K562 (cell line): ENCODE results near the gene RNF40. TPM values are rescaled to one million over a fixed set of nuclear protein-coding genes. Genes with fewer than 3 reads are reported as not detected.

ENCODE experiments used
- ATAC-seq: fragments of 200-7000 bp; cut with Tn5 transposase; 3 replicates; pipeline ENCODE4 v1.9.1; 2020; ENCODE audit warnings: moderate library complexity
- BruUV-seq: library from RNA; stranded (reverse); fragments of 400-500 nt; replicated peaks from 2 replicates; lab custom pipeline; 2021; lab: Mats Ljungman, UMichigan
- CTCF ChIA-PET: fragments of 300-600 bp; formaldehyde crosslinking; extraction: SDS; loops from one replicate; lab custom pipeline; 2021; ENCODE audit warnings: low intra/inter-chr PET ratio; lab: Yijun Ruan, JAX
- POLR2A ChIA-PET: fragments of 300-600, 350-650 bp; sonication (Branson Sonifier 250); formaldehyde crosslinking; extraction: SDS; loops from one replicate; lab custom pipeline; 2021; ENCODE audit warnings: antibody characterized with exemption, inconsistent platforms; lab: Yijun Ruan, JAX
- DNase-seq, 4 experiments: peaks; one replicate each; pipeline versions ENCODE4 v3.0.0 to v3.0.0-alpha.2; 2011 to 2018; ENCODE audit warnings: low spot score in 3 of 4, mixed read lengths in 3 of 4; ENCODE audit errors: extremely low read depth in 1 of 4
- FAIRE-seq: peaks from 2 replicates; lab custom pipeline; 2011; peaks lifted over from hg19 to GRCh38; lab: Jason Lieb, UNC
- H2AFZ ChIP-seq: 2 replicates; pipeline ENCODE4 v1.6.0; 2011; ENCODE audit warnings: low read depth, low read length, control low read depth, inconsistent platforms
- H3K27ac ChIP-seq: fragments of 200-600 bp; 3 replicates; pipeline ENCODE4 v1.8.0; 2011; ENCODE audit warnings: low read depth, mild to moderate bottlenecking, control low read depth, inconsistent platforms, low read length, moderate library complexity, mixed read lengths; ENCODE audit errors: extremely low read depth
- H3K27me3 ChIP-seq, 2 experiments: fragments of 300-600 bp in 1 of 2; 2 replicates in 1 of 2; 3 replicates in 1 of 2; pipeline versions ENCODE4 v1.6.0 to v1.8.0; 2011; ENCODE audit warnings: inconsistent platforms in 2 of 2, low read length in 2 of 2, mild to moderate bottlenecking in 1 of 2, mixed read lengths in 1 of 2, moderate library complexity in 1 of 2; ENCODE audit not compliant: control insufficient read depth in 2 of 2, insufficient read depth in 2 of 2
- H3K36me3 ChIP-seq: fragments of 300-600 bp; 3 replicates; pipeline ENCODE4 v1.8.0; 2011; ENCODE audit warnings: mild to moderate bottlenecking, low read length, inconsistent platforms; ENCODE audit not compliant: control insufficient read depth, insufficient read depth
- H3K4me1 ChIP-seq, 2 experiments: fragments of 200-600 bp in 1 of 2; replicated peaks in 1 of 2; 2 replicates in 1 of 2; 3 replicates in 1 of 2; pipeline versions ENCODE4 v1.5.1 to v1.8.0; 2011; ENCODE audit warnings: inconsistent platforms in 2 of 2, low read length in 2 of 2, mild to moderate bottlenecking in 1 of 2, mixed read lengths in 1 of 2, moderate library complexity in 1 of 2; ENCODE audit not compliant: control insufficient read depth in 2 of 2, insufficient read depth in 2 of 2
- H3K4me2 ChIP-seq: 2 replicates; pipeline ENCODE4 v1.6.1; 2011; ENCODE audit warnings: low read length, control low read depth, inconsistent platforms, mixed read lengths; ENCODE audit not compliant: insufficient read depth
- H3K4me3 ChIP-seq: fragments of 200-600 bp; sonication (generic), shearing (Covaris generic); 2 replicates; pipeline ENCODE4 v1.5.1; 2016; ENCODE audit warnings: control low read depth, inconsistent platforms
- H3K79me2 ChIP-seq: fragments of 200-600 bp; 3 replicates; pipeline ENCODE4 v1.8.0; 2011; ENCODE audit warnings: low read length, inconsistent platforms; ENCODE audit not compliant: control insufficient read depth, insufficient read depth
- H3K9ac ChIP-seq, 2 experiments: 2 replicates each; pipeline versions ENCODE4 v1.6.0 to v1.6.1; 2011; ENCODE audit warnings: low read depth in 2 of 2, low read length in 2 of 2, control low read depth in 1 of 2, inconsistent platforms in 1 of 2, mild to moderate bottlenecking in 1 of 2, mixed read lengths in 1 of 2; ENCODE audit not compliant: insufficient read depth in 1 of 2
- H3K9me1 ChIP-seq: one replicate; pipeline ENCODE4 v1.6.0; 2011; ENCODE audit warnings: inconsistent platforms, mild to moderate bottlenecking, low read length, moderate library complexity; ENCODE audit not compliant: control insufficient read depth, insufficient read depth
- H3K9me3 ChIP-seq: replicated peaks from 2 replicates; pipeline ENCODE4 v1.5.1; 2011; ENCODE audit warnings: low read depth, low read length, inconsistent platforms; ENCODE audit not compliant: control insufficient read depth, insufficient read depth
- H4K20me1 ChIP-seq: replicated peaks from 2 replicates; pipeline ENCODE4 v1.6.1; 2011; ENCODE audit warnings: low read length, inconsistent platforms, mixed read lengths; ENCODE audit not compliant: control insufficient read depth, insufficient read depth
- POLR2G ChIP-seq: fragments of 200-400 bp; formaldehyde crosslinking; IDR thresholded peaks from 2 replicates; pipeline ENCODE4 v1.6.1; 2017; ENCODE audit warnings: low read depth, mild to moderate bottlenecking, antibody characterized with exemption, low read length, moderate library complexity
- WGBS: fragments of 100-300 bp; shearing (Covaris generic); methylation state at CpG from one replicate; pipeline ENCODE4 v1.1.6; 2016; ENCODE audit warnings: low coverage, mixed read lengths; ENCODE audit not compliant: insufficient coverage; ENCODE audit errors: missing lambda C conversion rate; 5-methylcytosine and 5-hydroxymethylcytosine counted together
- in situ Hi-C: fragments of 300-500 bp; cut with MboI; formaldehyde crosslinking; loops from 4 replicates; pipeline ENCODE4 v1.15.0; 2018; ENCODE audit warnings: inconsistent platforms, mixed read lengths
- intact Hi-C: fragments of 100-400 bp; cut with micrococcal nuclease; formaldehyde crosslinking; loops from 2 replicates; pipeline ENCODE4 v1.14.2; 2022
- polyA plus RNA-seq, 8 experiments: library from polyadenylated mRNA; depleted of rRNA in 4 of 8; stranded (reverse) in 5 of 8; unstranded in 3 of 8; fragments of >200 nt; fragmentation: Nextera tagmentation in 2 of 8; fragmentation: Illumina TruSeq in 1 of 8; extraction: Ambion mirVana in 2 of 8; extraction: Trizol in 1 of 8; gene quantifications; 2 replicates each; pipeline versions ENCODE4 v1.2.1 to v1.2.3, GENCODE V29; 2011 to 2014; ENCODE audit warnings: inconsistent platforms in 1 of 8, missing spikeins in 1 of 8
- total RNA-seq, 7 experiments: library from RNA; depleted of rRNA in 6 of 7; stranded (reverse); fragments of >200 nt in 6 of 7; fragmentation: Illumina TruSeq in 2 of 7; extraction: Trizol in 2 of 7; gene quantifications; 2 replicates each; pipeline versions ENCODE4 v1.2.1 to v1.2.3, GENCODE V29; 2011 to 2021; ENCODE audit warnings: low replicate concordance in 1 of 7
- TF ChIP-seq, protein P1 (sequence below): sonication (generic); formaldehyde crosslinking; IDR thresholded peaks from 2 replicates; pipeline ENCODE4 v1.8.0; 2022; ENCODE audit warnings: missing genetic modification reagents, mild to moderate bottlenecking, borderline replicate concordance
- TF ChIP-seq, protein P2 (sequence below): sonication (generic); formaldehyde crosslinking; IDR thresholded peaks from 2 replicates; pipeline ENCODE4 v1.8.1; 2023; ENCODE audit warnings: mild to moderate bottlenecking, missing genetic modification reagents

The RNF40 gene
- total and polyA plus RNA-seq, 9 of the 15 experiments (the other 6 are each of a cell fraction or from before 2014, with no cell fraction given), result 6.2 to 129 (median 81.5) TPM

GRCh38 chr16:30783280-30784109 lies 21.4 kb downstream of the RNF40 start:
- ChIA-PET CTCF (no interaction called here), POLR2A (interaction anchor here (0.6 to 1.3 kb wide), 8 partner anchors 10 to 267 kb away, joined by 3 to 8 read pairs (median 4); partner anchors contain the start of gene PHKG2)
- Histone ChIP-seq H4K20me1 (no peaks in the 10 kb centered on the region; the same call in 1 of the 2 replicates), H3K27ac (no peak overlapping the region), H3K27me3 (no peaks in the 10 kb centered on the region), H3K4me2 (no peak overlapping the region), H3K9ac (no peak overlapping the region), H2AFZ (no peak overlapping the region), H3K79me2 (peaks cover 32% of the 10 kb centered on the region), H3K9me3 (no peaks in the 10 kb centered on the region), H3K4me1 (peaks cover 20 to 45% of the 10 kb centered on the region in 2 experiments), H3K36me3 (peaks cover 52% of the 10 kb centered on the region; the same call in 1 of the 3 replicates), H3K9me1 (no peaks in the 10 kb centered on the region), H3K4me3 (no peak overlapping the region)
- WGBS, result 94% methylated on average over 51 of the region's 57 CpGs
- no peak for FAIRE-seq
- in situ Hi-C loops (no loop called here), intact Hi-C loops (no loop called here)
- no peak for DNase-seq
- ATAC-seq, result no peak
- TF ChIP-seq, protein P1, sequence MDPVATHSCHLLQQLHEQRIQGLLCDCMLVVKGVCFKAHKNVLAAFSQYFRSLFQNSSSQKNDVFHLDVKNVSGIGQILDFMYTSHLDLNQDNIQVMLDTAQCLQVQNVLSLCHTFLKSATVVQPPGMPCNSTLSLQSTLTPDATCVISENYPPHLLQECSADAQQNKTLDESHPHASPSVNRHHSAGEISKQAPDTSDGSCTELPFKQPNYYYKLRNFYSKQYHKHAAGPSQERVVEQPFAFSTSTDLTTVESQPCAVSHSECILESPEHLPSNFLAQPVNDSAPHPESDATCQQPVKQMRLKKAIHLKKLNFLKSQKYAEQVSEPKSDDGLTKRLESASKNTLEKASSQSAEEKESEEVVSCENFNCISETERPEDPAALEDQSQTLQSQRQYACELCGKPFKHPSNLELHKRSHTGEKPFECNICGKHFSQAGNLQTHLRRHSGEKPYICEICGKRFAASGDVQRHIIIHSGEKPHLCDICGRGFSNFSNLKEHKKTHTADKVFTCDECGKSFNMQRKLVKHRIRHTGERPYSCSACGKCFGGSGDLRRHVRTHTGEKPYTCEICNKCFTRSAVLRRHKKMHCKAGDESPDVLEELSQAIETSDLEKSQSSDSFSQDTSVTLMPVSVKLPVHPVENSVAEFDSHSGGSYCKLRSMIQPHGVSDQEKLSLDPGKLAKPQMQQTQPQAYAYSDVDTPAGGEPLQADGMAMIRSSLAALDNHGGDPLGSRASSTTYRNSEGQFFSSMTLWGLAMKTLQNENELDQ, result no peak
- TF ChIP-seq POLR2G, result peak; percentile 36
- TF ChIP-seq, protein P2, sequence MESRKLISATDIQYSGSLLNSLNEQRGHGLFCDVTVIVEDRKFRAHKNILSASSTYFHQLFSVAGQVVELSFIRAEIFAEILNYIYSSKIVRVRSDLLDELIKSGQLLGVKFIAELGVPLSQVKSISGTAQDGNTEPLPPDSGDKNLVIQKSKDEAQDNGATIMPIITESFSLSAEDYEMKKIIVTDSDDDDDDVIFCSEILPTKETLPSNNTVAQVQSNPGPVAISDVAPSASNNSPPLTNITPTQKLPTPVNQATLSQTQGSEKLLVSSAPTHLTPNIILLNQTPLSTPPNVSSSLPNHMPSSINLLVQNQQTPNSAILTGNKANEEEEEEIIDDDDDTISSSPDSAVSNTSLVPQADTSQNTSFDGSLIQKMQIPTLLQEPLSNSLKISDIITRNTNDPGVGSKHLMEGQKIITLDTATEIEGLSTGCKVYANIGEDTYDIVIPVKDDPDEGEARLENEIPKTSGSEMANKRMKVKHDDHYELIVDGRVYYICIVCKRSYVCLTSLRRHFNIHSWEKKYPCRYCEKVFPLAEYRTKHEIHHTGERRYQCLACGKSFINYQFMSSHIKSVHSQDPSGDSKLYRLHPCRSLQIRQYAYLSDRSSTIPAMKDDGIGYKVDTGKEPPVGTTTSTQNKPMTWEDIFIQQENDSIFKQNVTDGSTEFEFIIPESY, result peak; percentile 50; the same call in 1 of the 2 replicates
- BruUV-seq, result no TSS peak
